Endodermal cell (in vitro differentiated cells): Measurements from ENCODE around the gene MOB3B. TPM values are rescaled to one million over a fixed set of nuclear protein-coding genes. Genes with fewer than 3 reads are reported as not detected.

Source experiments
- DNase-seq: peaks from one replicate; pipeline ENCODE4 v3.0.0-alpha.2; 2017
- H3K27ac ChIP-seq: 2 replicates; pipeline ENCODE4 v1.5.1; 2013; ENCODE audit warnings: mild to moderate bottlenecking, low read depth, low read length, moderate library complexity
- H3K27me3 ChIP-seq: 2 replicates; pipeline ENCODE4 v1.6.1; 2013; ENCODE audit warnings: mild to moderate bottlenecking, low read length, moderate library complexity; ENCODE audit not compliant: insufficient read depth, control insufficient read depth, poor library complexity, severe bottlenecking
- H3K36me3 ChIP-seq: 2 replicates; pipeline ENCODE4 v1.7.0; 2013; ENCODE audit warnings: mild to moderate bottlenecking, low read length, moderate library complexity; ENCODE audit not compliant: control insufficient read depth, insufficient read depth
- H3K4me1 ChIP-seq: one replicate; pipeline ENCODE4 v1.7.0; 2013; ENCODE audit warnings: low read length; ENCODE audit not compliant: control insufficient read depth, insufficient read depth
- H3K4me3 ChIP-seq: 2 replicates; pipeline ENCODE4 v1.5.1; 2013; ENCODE audit warnings: mild to moderate bottlenecking, low read length, moderate library complexity
- H3K9ac ChIP-seq: 2 replicates; pipeline ENCODE4 v1.6.1; 2013; ENCODE audit warnings: mild to moderate bottlenecking, low read length, moderate library complexity; ENCODE audit not compliant: poor library complexity, severe bottlenecking; ENCODE audit errors: extremely low read depth
- H3K9me3 ChIP-seq: 2 replicates; pipeline ENCODE4 v1.6.1; 2013; ENCODE audit warnings: mild to moderate bottlenecking, low read length, moderate library complexity; ENCODE audit not compliant: control insufficient read depth
- H3K27ac Mint-ChIP-seq: 2 replicates; pipeline ENCODE4 v1.8.0; 2020; ENCODE audit warnings: mixed read lengths
- H3K27me3 Mint-ChIP-seq: 2 replicates; pipeline ENCODE4 v1.8.0; 2021; ENCODE audit warnings: mild to moderate bottlenecking, mixed read lengths; ENCODE audit not compliant: insufficient read depth
- H3K36me3 Mint-ChIP-seq: 2 replicates; pipeline ENCODE4 v1.8.0; 2020; ENCODE audit warnings: low read depth, mixed read lengths
- H3K4me1 Mint-ChIP-seq: 2 replicates; pipeline ENCODE4 v1.8.0; 2020; ENCODE audit warnings: mixed read lengths
- H3K4me3 Mint-ChIP-seq: 2 replicates; pipeline ENCODE4 v1.8.0; 2020; ENCODE audit warnings: mild to moderate bottlenecking, moderate library complexity, mixed read lengths
- H3K9me3 Mint-ChIP-seq: 2 replicates; pipeline ENCODE4 v1.8.0; 2020; ENCODE audit warnings: mild to moderate bottlenecking, mixed read lengths
- WGBS, 2 experiments: methylation state at CpG; one replicate each; pipeline versions ENCODE4 v1.1.5 to v1.1.7; 2013; ENCODE audit warnings: missing lambda C conversion rate in 2 of 2, mixed read lengths in 1 of 2; ENCODE audit not compliant: insufficient coverage in 1 of 2, insufficient read length in 1 of 2; 5-methylcytosine and 5-hydroxymethylcytosine counted together
- total RNA-seq, 2 donors: library from RNA; stranded (reverse); fragmentation: NEBNext Ultra II Directional in 1 of 2; extraction: Animal tissue kit (Norgen Biotek cat#: 25700) in 1 of 2; gene quantifications; 2 replicates in 1 of 2; 3 replicates in 1 of 2; pipeline ENCODE4 v1.2.1, GENCODE V29; 2021
- TF ChIP-seq, protein P1 (sequence below): fragments of 200-600 bp; sonication (generic); conservative IDR thresholded peaks from 2 replicates; pipeline ENCODE4 v1.5.0; 2021; ENCODE audit warnings: antibody characterized with exemption, mild to moderate bottlenecking

Gene MOB3B
- total RNA-seq, 2 donors from 2014 or later: 5.6 to 6.2 TPM

DNA sequence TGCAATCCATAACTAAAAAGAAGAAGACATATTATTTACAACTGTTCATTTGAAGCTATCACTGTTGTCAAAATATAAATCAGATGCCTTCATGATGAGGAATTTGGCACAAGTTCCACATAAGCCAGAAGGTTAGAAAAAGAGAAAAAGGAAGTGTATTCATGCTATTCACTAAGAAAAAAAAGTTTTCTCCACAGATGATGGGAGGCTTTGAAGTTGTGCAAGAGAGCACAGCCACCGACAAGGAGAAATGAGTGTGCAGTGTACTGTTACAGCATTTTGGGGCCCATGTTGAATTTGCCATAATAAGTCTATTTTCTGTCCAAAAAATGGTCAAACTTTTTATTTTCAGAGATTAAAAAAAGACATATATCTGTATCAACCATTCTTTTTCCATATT lies 38.5 kb downstream of the MOB3B start:
- H3K36me3 Mint-ChIP-seq: peaks cover 4% of the 10 kb centered on the region
- H3K4me3 ChIP-seq: no peak overlapping the region
- H3K4me1 Mint-ChIP-seq: peaks cover 12% of the 10 kb centered on the region
- TF ChIP-seq, protein P1, sequence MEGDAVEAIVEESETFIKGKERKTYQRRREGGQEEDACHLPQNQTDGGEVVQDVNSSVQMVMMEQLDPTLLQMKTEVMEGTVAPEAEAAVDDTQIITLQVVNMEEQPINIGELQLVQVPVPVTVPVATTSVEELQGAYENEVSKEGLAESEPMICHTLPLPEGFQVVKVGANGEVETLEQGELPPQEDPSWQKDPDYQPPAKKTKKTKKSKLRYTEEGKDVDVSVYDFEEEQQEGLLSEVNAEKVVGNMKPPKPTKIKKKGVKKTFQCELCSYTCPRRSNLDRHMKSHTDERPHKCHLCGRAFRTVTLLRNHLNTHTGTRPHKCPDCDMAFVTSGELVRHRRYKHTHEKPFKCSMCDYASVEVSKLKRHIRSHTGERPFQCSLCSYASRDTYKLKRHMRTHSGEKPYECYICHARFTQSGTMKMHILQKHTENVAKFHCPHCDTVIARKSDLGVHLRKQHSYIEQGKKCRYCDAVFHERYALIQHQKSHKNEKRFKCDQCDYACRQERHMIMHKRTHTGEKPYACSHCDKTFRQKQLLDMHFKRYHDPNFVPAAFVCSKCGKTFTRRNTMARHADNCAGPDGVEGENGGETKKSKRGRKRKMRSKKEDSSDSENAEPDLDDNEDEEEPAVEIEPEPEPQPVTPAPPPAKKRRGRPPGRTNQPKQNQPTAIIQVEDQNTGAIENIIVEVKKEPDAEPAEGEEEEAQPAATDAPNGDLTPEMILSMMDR: no peak
- 93 to 100% methylated on average over 1 of the region's 1 CpG for WGBS, 2 experiments
- no peaks in the 10 kb centered on the region for H3K27me3 Mint-ChIP-seq
- no peaks in the 10 kb centered on the region for H3K9me3 ChIP-seq
- no peak overlapping the region for H3K27ac ChIP-seq
- peaks cover 10% of the 10 kb centered on the region for H3K4me1 ChIP-seq
- H3K9me3 Mint-ChIP-seq: peaks cover 24% of the 10 kb centered on the region
- H3K9ac ChIP-seq: no peak overlapping the region
- no peak overlapping the region for H3K4me3 Mint-ChIP-seq
- H3K27me3 ChIP-seq: no peaks in the 10 kb centered on the region
- H3K27ac Mint-ChIP-seq: no peak overlapping the region
- DNase-seq: no peak
- H3K36me3 ChIP-seq: no peaks in the 10 kb centered on the region

DNA sequence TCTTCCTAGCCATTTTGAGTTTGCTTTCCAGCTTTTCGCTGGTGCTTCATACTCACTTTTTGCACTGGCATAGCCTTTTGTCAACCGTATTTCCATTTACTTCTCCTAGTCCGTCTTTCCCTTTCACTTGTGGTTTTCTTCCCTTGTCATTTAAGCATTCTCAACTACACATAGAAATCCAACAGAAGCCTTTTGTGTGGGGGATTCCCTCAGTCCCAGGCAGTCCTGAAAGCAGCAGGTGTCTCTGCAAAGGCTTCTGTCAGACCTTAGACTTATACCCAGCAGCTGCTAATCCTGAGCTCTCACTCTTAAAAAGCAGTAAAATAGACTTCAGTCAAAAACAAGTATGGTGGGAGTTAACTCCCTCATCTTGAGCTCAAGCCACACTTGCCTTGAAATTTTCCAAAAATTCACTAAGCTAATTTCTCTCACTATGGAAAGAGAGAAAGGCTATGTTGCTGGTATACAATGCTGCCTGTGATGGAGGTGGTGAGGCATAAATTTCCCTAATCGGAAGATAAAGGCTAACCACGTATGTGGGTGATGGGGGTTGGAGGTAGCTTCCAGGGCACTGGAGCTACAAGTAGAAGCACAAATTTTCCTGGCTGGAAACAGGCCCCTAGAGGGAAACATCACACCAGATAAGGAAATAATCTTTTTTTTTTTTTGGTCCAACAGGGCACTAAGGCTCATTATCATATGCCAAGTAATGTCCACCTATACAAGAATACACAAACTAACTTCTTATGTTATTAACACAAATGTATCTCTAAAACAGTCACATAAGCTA lies 40.3 kb downstream of the MOB3B start:
- Histone ChIP-seq H3K27ac (peak overlapping the region; percentile 59), H3K9ac (no peak overlapping the region), H3K27me3 (no peaks in the 10 kb centered on the region), H3K4me1 (peaks cover 5% of the 10 kb centered on the region), H3K9me3 (no peaks in the 10 kb centered on the region), H3K36me3 (no peaks in the 10 kb centered on the region), H3K4me3 (no peak overlapping the region)
- WGBS, 2 experiments: 72 to 78% methylated on average over 3 to 5 of the region's 5 CpGs
- Mint-ChIP-seq H3K36me3 (peaks cover 4% of the 10 kb centered on the region), H3K4me3 (no peak overlapping the region), H3K27me3 (no peaks in the 10 kb centered on the region), H3K9me3 (peaks cover 17% of the 10 kb centered on the region), H3K4me1 (peaks cover 5% of the 10 kb centered on the region), H3K27ac (no peak overlapping the region)
- TF ChIP-seq, protein P1: no peak
- no peak for DNase-seq

DNA sequence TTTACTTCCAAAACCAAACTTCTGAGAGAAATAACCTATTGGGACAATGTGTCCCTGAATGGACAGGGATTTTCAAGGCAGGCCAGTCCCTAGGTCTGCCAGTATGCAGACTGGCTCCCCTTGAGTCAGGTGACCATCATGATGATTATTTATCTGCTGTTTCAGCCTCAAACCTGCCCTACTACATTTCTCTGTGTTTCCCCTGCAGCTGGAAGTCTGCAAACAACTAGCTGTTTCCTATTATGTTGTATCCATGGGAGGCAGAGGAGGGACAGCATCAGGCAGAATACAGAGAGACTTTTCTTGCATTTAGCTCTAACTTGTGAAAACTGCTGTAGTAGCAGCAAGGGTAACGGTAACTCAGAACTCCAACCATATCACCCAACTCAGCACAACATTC lies 41.7 kb downstream of the MOB3B start:
- no peaks in the 10 kb centered on the region for H3K27me3 ChIP-seq
- peaks cover 3% of the 10 kb centered on the region for H3K36me3 Mint-ChIP-seq
- H3K36me3 ChIP-seq: no peaks in the 10 kb centered on the region
- TF ChIP-seq, protein P1: no peak
- no peak overlapping the region for H3K27ac Mint-ChIP-seq
- H3K9ac ChIP-seq: no peak overlapping the region
- peaks cover 5% of the 10 kb centered on the region for H3K4me1 Mint-ChIP-seq
- H3K9me3 ChIP-seq: no peaks in the 10 kb centered on the region
- no peaks in the 10 kb centered on the region for H3K27me3 Mint-ChIP-seq
- DNase-seq: no peak
- no peak overlapping the region for H3K27ac ChIP-seq
- H3K4me3 Mint-ChIP-seq: no peak overlapping the region
- peaks cover 5% of the 10 kb centered on the region for H3K4me1 ChIP-seq
- WGBS, 2 experiments: 100% methylated on average over 1 of the region's 1 CpG; no CpG with 5 or more reads in 1 of the 2 experiments
- H3K9me3 Mint-ChIP-seq: peaks cover 4% of the 10 kb centered on the region
- no peak overlapping the region for H3K4me3 ChIP-seq
